ENCODE data around the gene SOX15. TPM values are rescaled to one million over a fixed set of nuclear protein-coding genes. Genes with fewer than 3 reads are reported as not detected.

The SOX15 gene
- total RNA-seq, 1 donor from 2014 or later: 0.65 TPM

DNA sequence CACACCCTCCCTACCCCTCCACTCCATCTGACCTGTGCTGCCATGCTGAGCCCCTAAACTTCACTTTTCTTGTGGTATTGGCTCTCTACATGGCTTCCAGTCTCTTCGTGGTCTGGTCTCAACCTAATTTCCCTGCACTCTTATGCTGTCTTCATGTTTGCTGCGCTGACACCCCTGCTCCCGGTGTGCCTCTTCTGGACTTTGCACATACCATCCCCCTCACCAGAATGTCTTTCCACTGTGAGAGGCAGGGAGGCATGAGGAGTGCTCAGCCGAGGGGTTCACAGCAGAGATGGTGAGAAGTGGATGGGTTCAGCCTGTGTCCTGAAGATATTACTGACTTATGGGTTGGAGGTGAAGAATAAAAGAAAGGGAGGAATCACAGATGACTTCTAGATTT lies 38.5 kb downstream of the SOX15 start:
- H3K36me3 Mint-ChIP-seq (ENCODE audit: low read depth): no peaks in the 10 kb centered on the region
- TF ChIP-seq, protein P1, sequence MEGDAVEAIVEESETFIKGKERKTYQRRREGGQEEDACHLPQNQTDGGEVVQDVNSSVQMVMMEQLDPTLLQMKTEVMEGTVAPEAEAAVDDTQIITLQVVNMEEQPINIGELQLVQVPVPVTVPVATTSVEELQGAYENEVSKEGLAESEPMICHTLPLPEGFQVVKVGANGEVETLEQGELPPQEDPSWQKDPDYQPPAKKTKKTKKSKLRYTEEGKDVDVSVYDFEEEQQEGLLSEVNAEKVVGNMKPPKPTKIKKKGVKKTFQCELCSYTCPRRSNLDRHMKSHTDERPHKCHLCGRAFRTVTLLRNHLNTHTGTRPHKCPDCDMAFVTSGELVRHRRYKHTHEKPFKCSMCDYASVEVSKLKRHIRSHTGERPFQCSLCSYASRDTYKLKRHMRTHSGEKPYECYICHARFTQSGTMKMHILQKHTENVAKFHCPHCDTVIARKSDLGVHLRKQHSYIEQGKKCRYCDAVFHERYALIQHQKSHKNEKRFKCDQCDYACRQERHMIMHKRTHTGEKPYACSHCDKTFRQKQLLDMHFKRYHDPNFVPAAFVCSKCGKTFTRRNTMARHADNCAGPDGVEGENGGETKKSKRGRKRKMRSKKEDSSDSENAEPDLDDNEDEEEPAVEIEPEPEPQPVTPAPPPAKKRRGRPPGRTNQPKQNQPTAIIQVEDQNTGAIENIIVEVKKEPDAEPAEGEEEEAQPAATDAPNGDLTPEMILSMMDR (conservative IDR thresholded peaks at IDR 0.05): no peak
- H3K27ac Mint-ChIP-seq (ENCODE audit: unreplicated experiment): no peak overlapping the region
- no peak for DNase-seq (ENCODE audit: low read depth, low spot score)
- H3K4me1 Mint-ChIP-seq: peaks cover 11% of the 10 kb centered on the region
- peaks cover 9% of the 10 kb centered on the region for H3K27me3 Mint-ChIP-seq (ENCODE audit: low read depth)
- no peaks in the 10 kb centered on the region for H3K9me3 Mint-ChIP-seq
- no peak overlapping the region for H3K4me3 Mint-ChIP-seq

DNA sequence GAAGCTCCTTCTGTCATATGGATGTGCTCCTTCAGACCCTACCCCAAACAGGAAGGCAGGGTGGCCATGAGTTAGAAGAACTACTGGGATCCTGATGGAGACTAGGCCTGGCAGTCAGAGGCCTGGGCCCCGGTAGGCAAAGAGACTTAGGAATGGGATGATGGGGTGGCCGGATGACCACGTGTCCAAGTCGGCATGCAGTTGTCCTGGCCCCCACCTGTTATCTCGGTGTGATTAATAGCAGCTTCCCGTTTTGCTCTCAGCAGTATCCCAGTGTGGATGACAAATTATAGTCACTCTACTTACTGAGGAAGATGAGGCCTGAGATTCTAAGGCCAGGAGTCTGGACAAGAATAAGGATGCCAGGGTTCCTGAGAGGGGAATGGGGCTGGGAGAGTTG lies 39.5 kb downstream of the SOX15 start:
- TF ChIP-seq, protein P1 (conservative IDR thresholded peaks at IDR 0.05): no peak
- peak overlapping the region; percentile 70 for H3K4me3 Mint-ChIP-seq
- H3K4me1 Mint-ChIP-seq: peaks cover 11% of the 10 kb centered on the region
- H3K27me3 Mint-ChIP-seq (ENCODE audit: low read depth): peaks cover 9% of the 10 kb centered on the region
- H3K9me3 Mint-ChIP-seq: no peaks in the 10 kb centered on the region
- DNase-seq (ENCODE audit: low read depth, low spot score): no peak
- no peaks in the 10 kb centered on the region for H3K36me3 Mint-ChIP-seq (ENCODE audit: low read depth)
- no peak overlapping the region for H3K27ac Mint-ChIP-seq (ENCODE audit: unreplicated experiment)

DNA sequence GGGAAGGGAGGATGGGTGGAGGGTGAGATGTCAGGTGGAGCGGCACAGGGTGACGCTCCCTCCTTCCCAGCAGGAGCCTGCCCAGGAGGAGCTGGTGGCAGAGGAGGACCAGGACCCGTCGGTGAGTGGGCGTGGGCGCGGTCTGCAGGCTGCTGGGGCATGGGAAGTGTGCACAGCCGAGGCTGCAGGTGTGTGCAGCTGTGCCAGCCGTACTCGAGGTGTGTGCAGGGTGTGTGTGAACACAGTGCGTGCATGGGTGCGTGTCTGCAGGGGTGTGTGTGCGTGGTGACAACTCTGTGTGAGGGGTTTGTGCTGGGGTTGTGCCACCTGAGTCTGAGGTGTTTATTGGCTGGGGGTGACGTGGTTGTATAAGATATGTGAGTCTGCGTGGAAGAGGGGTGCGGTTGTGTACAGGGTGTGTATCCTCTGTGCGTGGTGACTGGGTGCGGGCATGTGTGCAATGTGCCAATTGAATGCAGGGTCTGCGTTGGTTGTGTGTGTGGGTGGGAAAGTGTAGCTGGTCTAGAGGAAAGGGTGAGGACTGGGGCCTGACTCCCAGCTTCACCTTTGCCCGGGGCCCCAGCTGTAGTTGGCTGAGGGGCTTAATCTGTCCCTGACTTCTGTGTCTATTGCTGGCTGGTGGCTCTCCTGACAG lies 40.4 kb downstream of the SOX15 start:
- TF ChIP-seq, protein P1 (conservative IDR thresholded peaks at IDR 0.05): no peak
- Mint-ChIP-seq H3K27ac (ENCODE audit: unreplicated experiment) (peak overlapping the region; percentile 32), H3K9me3 (no peaks in the 10 kb centered on the region), H3K36me3 (ENCODE audit: low read depth) (no peaks in the 10 kb centered on the region), H3K27me3 (ENCODE audit: low read depth) (peaks cover 9% of the 10 kb centered on the region), H3K4me3 (peak overlapping the region; percentile 70), H3K4me1 (peaks cover 11% of the 10 kb centered on the region)
- no peak for DNase-seq (ENCODE audit: low read depth, low spot score)

DNA sequence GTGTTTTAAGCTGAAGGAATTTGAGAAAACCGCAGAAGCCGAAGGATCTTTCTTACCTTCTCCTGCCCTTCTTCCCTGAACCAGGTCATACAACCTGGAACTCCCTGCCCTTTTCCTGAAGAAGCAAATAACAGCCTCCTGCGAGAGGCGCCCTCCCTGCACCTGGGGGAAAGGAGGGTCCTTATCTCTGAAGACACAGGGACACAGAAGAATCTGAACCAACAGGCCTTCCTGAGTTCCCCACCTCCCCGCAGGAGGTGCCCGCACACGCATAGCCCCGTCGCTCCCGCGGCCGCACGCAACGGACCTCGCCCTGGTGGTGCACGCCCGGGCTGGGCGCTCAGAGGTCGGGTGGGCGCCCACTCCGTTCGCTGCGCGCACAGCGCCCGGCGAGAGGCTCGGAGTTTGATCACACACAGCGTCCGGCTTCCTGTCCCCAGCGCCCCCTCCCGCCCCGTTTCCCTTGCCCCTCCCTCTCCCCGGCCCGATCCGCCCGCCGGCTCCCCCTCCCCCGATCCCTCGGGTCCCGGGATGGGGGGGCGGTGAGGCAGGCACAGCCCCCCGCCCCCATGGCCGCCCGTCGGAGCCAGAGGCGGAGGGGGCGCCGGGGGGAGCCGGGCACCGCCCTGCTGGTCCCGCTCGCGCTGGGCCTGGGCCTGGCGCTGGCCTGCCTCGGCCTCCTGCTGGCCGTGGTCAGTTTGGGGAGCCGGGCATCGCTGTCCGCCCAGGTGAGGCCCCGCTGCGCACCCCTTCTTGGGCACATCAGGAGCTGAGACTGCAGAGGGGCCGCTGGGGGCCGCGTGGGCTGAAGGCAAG lies 41.1 kb downstream of the SOX15 start, which contains the start of gene TNFSF12:
TNFSF12 (plus strand) TSS at position 474 of the 816 bp plus-strand sequence; CDS start at position 570, 96 bp downstream.
- peak; percentile 36 for DNase-seq (ENCODE audit: low read depth, low spot score)
- H3K27me3 Mint-ChIP-seq (ENCODE audit: low read depth): peaks cover 11% of the 10 kb centered on the region
- H3K36me3 Mint-ChIP-seq (ENCODE audit: low read depth): no peaks in the 10 kb centered on the region
- TF ChIP-seq, protein P1 (conservative IDR thresholded peaks at IDR 0.05): no peak
- H3K4me1 Mint-ChIP-seq: peaks cover 11% of the 10 kb centered on the region
- no peaks in the 10 kb centered on the region for H3K9me3 Mint-ChIP-seq
- peak within 1 kb of the TSS; percentile 32 for H3K27ac Mint-ChIP-seq (ENCODE audit: unreplicated experiment)
- peak within 1 kb of the TSS; percentile 81 for H3K4me3 Mint-ChIP-seq

DNA sequence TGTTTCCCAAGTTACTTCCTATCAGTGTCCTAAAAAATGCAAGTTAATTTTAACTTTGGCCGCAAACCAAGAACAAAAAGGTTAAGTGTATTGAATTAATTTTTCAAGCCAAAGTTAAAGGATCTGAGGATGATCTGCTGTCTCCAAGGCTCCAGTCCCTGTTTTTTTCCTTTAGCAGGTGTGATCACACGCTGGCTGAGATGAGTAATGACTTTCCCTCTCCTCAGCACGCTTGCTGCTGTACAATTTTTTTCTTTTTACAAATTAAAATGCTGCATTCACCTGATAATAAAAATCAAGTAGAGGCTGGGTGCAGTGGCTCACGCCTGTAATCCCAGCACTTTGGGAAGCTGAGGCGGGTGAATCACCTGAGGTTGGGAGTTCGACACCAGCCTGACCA lies 45.0 kb downstream of the SOX15 start:
- TF ChIP-seq, protein P1 (conservative IDR thresholded peaks at IDR 0.05): no peak
- H3K9me3 Mint-ChIP-seq: no peaks in the 10 kb centered on the region
- peaks cover 11% of the 10 kb centered on the region for H3K4me1 Mint-ChIP-seq
- H3K27me3 Mint-ChIP-seq (ENCODE audit: low read depth): peaks cover 19% of the 10 kb centered on the region
- no peak overlapping the region for H3K4me3 Mint-ChIP-seq
- H3K36me3 Mint-ChIP-seq (ENCODE audit: low read depth): no peaks in the 10 kb centered on the region
- DNase-seq (ENCODE audit: low read depth, low spot score): no peak
- no peak overlapping the region for H3K27ac Mint-ChIP-seq (ENCODE audit: unreplicated experiment)

Data from neural crest cell (in vitro differentiated cells).